Upper lobe of left lung (tissue), 4 donors: ENCODE data around the gene ZEB1.

ENCODE experiments used
- CTCF ChIP-seq, 6 experiments: fragments of 450-650 bp in 4 of 6; fragments of 200-600 bp in 2 of 6; sonication (generic) in 2 of 6; IDR thresholded peaks; one replicate each; pipeline ENCODE4 v1.5.1; 2016 to 2019; ENCODE audit warnings: antibody characterized with exemption in 6 of 6
- EP300 ChIP-seq, 4 donors: sonication (generic); formaldehyde crosslinking; IDR thresholded peaks; one replicate each; pipeline ENCODE4 v1.5.1; 2017; ENCODE audit warnings: antibody characterized with exemption in 4 of 4, control low read depth in 2 of 4
- POLR2A ChIP-seq, 4 donors: fragments of 450-650 bp; IDR thresholded peaks; one replicate each; pipeline ENCODE4 v1.5.1; 2016 to 2017; ENCODE audit warnings: antibody characterized with exemption in 4 of 4, mild to moderate bottlenecking in 2 of 4
- POLR2AphosphoS5 ChIP-seq, 2 donors: sonication (generic); formaldehyde crosslinking; IDR thresholded peaks; one replicate each; pipeline ENCODE4 v1.5.1; 2017; ENCODE audit warnings: antibody characterized with exemption in 2 of 2

- TF ChIP-seq POLR2AphosphoS5 (IDR thresholded peaks at IDR 0.05) (no peak), POLR2A (IDR thresholded peaks at IDR 0.05) (no peak), CTCF (IDR thresholded peaks at IDR 0.05) (no peak), EP300 (IDR thresholded peaks at IDR 0.05) (no peak)
Measured at GRCh38 chr10:31345886-31346285, 26.9 kb downstream of the ZEB1 start.
